HUDEP-2 (cell line): ENCODE data around the gene MPG.

ENCODE experiments used
- DNase-seq, 76 experiments: peaks; one replicate each; lab custom pipeline; 2025; ENCODE audit not compliant: unreplicated experiment in 76 of 76; lab: John Stamatoyannopoulos, UW

Gene MPG

GRCh38 chr16:50769-51591 lies 27.0 kb upstream of the MPG start:
- no peak for DNase-seq

- DNase-seq, result peak in 75 of 76 experiments; percentile 73 to 99 (median 98)
These were observed 24.4 kb upstream of the MPG start, which contains the start of the genes POLR3K and SNRNP25 for GRCh38 chr16:53346-54236. TSS of gene POLR3K (minus strand) at chr16:53608. CDS start at chr16:53586, 22 bp downstream. TSS of gene SNRNP25 (plus strand) at chr16:53828. CDS start at chr16:54017, 189 bp downstream.

- DNase-seq, result no peak
These were observed 23.8 kb upstream of the MPG start for GRCh38 chr16:54237-54581.

GRCh38 chr16:55571-56136 lies 22.4 kb upstream of the MPG start:
- no peak for DNase-seq

- no peak for DNase-seq
These were observed 21.6 kb upstream of the MPG start for GRCh38 chr16:56231-56927.

GRCh38 chr16:57711-58110 lies 20.3 kb upstream of the MPG start:
- DNase-seq, result no peak

- DNase-seq, result no peak
These were observed 19.3 kb upstream of the MPG start for GRCh38 chr16:58491-59439.

- DNase-seq, result no peak
These were observed 18.5 kb upstream of the MPG start for GRCh38 chr16:59440-60059.

- DNase-seq, result no peak
These were observed 17.9 kb upstream of the MPG start for GRCh38 chr16:60166-60565.

- no peak for DNase-seq
These were observed 16.8 kb upstream of the MPG start for GRCh38 chr16:60929-61878.

- no peak for DNase-seq
These were observed 16.1 kb upstream of the MPG start for GRCh38 chr16:61879-62281.

- DNase-seq, result no peak
These were observed 15.6 kb upstream of the MPG start for GRCh38 chr16:62283-62967.

- DNase-seq, result no peak
These were observed 15.0 kb upstream of the MPG start for GRCh38 chr16:62968-63391.

- DNase-seq, result no peak
These were observed 14.6 kb upstream of the MPG start for GRCh38 chr16:63466-63865.

GRCh38 chr16:63998-64913 lies 13.8 kb upstream of the MPG start:
- DNase-seq, result no peak

- no peak for DNase-seq
These were observed 13.1 kb upstream of the MPG start for GRCh38 chr16:64914-65255.

GRCh38 chr16:65745-66144 lies 12.3 kb upstream of the MPG start:
- DNase-seq, result peak in 72 of 76 experiments; percentile 25 to 91 (median 78)
